HL-60/S4 treated with phorbol 12-myristate 13-acetate at 8.2 ng/mL for 4 days and 3 days (cell line): Measurements from ENCODE around the gene PIEZO2.
"Not testable (repeated sequence)": the region's sequence is repeated elsewhere in the genome, so short reads cannot be mapped to it uniquely, and the experiment has no call there.

Source experiments
- in situ Hi-C: fragments of 300-500 bp; cut with MboI; formaldehyde crosslinking; loops from 2 replicates; pipeline ENCODE4 v1.15.0; 2022; ENCODE audit warnings: low sequenced_read_pairs

PIEZO2 gene

DNA sequence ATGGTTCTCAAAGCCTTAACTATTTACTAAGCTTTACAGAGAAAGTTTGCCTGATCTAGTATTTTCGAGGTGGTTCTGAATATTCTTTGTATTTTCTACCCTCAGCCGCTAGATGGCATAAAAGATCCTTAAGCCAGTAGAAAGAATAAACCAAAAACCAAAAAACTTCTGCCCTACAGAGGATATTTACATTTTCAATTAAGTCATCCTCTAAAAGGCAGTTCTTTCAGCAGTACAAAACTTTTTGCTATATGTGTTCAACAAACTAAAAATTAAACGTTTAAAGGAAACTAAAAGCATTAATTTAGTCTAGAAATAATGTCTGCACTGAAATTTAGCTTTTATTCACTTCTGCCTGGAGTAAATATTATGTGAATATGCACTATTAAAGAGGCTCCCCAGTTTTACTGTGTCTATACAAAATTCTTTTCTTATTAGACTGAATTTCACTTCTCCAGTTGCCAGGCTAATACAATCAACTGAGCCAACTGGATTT, 297.5 kb downstream of the PIEZO2 start:
- in situ Hi-C loops = no loop called here

DNA sequence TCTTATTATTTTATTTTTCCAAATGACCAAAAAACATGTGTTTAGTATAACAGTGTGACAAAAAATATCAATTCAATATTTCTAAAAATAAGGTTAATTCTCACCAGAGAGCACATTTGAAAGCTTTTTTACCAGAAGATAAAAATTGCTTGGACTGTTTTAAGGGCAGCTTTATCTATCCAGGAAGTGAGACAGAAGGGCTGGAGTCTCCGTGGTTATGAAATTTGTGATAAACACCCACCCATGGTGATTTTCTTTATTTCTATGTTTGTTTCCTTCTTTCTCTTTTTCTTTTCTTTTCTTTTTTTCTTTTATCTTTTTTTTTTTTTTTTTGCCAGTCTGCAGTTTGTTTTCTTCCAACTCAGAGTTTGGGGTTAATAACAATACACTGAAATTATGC, 298.5 kb downstream of the PIEZO2 start:
- in situ Hi-C loops = no loop called here

DNA sequence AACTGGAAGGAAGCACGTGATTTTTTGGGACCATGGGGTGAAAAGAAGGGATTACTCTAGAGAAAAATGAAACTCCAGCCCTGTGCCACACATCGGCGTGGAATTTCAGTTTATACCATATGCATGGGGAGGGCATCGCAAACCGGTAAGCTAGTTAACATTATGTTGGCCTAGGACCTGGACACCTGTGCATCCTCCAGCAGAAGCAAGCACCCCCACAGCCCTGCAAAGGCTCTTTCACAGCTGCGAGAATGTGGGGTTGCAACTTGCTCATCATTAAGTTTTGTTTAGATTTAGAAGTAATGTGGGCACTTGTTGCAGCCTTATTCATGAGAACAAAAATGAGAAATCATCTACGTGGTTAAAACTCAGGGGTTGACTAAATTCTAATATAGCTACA, 299.2 kb downstream of the PIEZO2 start:
- in situ Hi-C loops = no loop called here

DNA sequence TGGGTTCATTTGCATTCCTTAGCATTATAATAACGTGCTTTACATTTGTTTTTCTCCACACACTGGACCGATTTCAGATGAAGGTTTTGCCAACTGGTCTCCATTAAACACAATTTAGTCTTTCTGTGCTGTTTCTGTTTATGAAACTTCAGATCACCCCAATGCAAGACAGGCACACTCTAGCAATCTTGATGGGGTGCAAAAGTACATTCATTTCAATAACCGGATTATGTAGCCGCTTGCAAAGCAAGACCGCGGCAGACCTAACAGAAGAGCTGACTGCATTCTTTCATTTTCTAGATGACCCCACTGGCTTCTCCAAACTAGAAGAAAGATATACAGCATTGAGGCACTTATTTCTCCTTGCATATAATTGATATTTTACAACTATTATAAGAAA, 301.5 kb downstream of the PIEZO2 start:
- in situ Hi-C loops = no loop called here

DNA sequence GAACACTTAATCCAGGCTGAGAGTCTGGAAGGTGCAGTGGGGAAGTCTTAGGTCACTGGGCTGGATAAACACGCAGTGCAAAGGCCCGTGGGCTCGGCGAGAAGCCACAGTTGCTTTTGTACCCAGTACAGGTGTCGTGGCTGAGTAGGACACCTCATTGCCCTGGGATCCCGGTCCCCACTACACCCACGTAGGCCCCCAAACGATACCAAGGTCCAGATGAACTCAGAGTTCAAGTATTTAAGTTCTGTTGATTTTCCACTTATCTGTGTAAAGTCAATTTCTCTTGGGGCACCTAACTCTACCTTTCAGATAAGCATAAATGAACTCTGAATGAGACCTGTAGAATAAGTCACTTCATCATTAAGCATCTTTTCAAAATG, 302.0 kb downstream of the PIEZO2 start:
- in situ Hi-C loops = no loop called here

DNA sequence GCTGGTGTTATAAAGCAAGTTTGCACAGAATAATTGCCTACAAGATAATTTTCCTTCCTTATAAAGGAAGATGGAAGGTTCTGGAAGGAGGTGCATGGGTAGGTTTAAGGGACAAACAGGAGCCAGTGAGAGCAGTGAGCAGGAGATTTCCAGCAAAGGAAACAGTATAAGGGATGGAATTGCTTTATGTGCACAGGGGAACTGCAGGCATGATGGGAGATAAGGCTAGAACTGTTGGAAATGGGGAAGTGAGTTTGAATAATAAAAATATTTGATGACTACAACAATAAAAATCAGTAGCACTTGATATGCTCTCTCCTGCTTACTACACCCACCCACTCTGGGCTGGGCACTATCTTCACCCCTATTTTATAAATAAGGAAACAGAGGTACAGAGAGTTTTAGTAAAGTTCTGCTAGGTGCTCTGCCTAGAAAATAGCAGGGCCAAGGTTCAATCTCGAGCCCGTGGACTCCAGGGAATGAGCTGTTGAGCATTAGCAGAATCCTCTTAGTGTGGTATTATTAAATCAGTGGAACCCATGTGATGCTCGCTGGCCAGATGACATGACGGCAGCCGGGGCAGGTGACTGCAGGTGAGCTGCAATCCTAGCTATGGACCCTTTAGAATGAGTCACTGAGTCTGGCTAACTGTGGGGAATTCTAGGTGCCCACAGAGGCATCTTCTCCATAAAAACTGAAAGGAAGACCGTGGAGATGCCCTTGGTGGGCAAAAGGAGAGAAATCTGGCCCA, 302.5 kb downstream of the PIEZO2 start:
- in situ Hi-C loops = no loop called here

DNA sequence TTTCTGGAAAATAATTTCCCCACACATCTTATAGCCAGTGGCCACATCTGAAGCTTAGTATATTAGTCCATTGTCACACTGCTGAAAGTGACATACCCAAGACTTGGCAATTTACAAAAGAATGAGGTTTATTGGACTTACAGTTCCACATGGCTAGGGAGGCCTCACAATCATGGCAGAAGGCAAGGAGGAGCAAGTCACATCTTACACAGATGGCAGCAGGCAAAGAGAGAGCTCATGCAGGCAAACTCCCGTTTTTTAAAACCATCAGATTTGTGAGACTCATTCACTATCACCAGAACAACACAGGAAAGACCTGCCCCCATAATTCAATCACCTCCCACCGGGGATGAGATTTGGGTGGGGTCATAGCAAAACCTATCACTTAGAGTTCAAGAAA, 303.3 kb downstream of the PIEZO2 start:
- in situ Hi-C loops = not testable (repeated sequence)

DNA sequence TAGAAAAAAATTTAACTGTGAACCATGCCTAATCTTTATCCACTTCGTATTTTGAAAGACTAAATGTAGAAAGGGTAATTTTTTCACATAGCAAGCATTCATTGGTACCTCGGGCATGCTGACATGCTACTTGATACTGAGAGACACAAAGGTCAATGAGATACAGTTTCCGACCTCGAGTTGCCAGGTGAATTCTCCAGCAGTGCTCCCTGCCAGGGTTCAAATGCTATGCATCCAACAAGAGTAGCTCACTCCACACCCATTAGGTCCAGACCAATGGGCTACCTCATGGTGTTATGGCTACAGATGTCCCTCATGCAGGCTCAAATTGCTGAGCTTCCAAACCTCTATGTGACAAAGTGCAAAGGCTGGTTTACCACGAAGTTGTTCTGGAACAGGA, 305.8 kb downstream of the PIEZO2 start:
- in situ Hi-C loops = no loop called here

DNA sequence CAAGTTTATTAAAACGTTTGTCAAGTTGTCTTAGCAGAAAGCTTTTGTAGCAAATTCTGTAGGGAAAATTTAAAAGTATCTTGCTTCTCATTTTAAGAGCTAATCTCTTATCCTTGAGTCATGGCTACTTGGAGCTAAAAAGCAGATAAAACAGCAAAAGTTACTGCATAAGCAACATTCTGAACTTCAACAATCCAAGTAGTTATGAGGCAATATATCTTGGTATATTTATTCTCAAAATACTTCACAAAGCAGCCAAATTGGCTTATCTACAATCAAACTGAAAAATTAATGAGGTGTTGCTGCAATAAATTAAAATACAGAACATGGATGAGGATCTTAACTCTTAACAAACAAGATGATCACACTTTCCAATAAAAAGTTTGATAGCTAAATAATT, 306.5 kb downstream of the PIEZO2 start:
- in situ Hi-C loops = no loop called here

DNA sequence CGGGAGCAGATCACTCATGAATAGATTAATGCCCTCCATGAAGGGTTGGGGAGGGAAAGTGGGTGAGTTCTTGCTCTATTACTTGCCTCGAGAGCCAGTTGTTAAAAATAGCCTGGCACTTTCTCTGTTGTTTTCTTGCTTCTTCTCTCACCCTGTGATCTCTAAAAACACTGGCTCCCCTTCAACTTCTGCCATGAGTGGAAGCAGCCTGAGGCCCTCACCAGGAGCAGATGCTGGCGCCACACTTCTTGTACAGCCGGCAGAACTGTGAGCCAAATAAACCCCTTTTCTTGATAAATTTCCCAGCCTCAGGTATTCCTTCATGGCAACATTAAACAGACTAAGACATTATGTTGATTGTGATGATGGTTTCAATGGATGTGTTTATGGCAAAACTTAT, 307.0 kb downstream of the PIEZO2 start:
- in situ Hi-C loops = no loop called here

DNA sequence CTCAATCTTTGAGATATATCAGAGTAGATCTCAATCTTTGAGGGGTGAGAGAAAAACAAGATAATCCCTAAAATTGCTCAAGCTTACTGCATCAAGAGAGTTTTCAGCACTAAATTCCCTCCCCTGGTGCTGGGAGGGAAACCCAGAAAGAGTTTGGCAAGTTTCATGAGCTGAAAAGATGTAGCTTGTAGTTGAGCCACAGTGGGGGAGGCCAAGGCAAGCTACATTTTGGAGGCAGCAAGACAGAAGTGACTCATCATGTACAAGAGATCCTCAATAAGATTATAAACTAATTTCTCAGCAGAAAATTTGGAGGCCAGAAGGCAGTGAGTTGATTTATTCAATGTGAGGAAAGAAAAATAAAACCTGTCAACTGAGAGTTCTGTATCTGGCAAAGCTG, 308.2 kb downstream of the PIEZO2 start:
- in situ Hi-C loops = no loop called here

DNA sequence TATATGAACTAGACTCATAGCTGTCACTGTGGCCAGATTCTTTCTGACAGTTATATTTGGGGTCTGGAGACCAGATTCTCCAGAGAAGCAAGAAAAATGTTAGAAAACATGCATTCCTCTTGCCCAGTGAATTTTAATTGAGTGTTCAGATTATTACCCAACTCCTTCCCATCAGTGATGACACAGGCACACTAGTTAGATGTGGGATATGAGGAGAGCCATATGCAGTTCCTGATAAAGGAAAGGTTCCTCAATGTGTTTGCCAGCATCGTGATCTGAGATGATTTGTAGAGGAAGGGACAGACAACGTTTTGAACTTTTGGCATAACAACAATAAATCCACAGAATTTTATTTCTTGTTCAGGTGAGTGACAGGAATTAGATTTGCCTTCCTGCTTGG, 308.6 kb downstream of the PIEZO2 start:
- in situ Hi-C loops = no loop called here

DNA sequence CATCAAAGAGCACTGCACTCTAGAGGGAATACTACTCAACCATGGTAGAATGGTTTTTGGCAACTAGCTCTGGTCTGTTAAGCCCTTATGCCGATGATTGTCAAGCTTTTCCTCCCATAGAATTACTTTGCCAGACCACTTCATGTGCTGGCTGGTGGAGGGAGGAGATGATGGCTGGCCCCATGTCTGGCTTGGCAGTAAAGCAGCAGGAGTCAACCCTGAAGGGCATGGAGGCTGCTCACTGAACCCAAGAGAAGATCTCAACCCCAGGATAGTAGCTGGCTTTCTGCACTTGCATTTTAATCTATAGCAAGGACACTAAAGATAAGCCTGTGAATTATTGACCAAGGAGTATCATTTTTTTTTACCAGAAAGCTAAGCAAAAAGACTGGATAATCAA, 309.9 kb downstream of the PIEZO2 start:
- in situ Hi-C loops = no loop called here

DNA sequence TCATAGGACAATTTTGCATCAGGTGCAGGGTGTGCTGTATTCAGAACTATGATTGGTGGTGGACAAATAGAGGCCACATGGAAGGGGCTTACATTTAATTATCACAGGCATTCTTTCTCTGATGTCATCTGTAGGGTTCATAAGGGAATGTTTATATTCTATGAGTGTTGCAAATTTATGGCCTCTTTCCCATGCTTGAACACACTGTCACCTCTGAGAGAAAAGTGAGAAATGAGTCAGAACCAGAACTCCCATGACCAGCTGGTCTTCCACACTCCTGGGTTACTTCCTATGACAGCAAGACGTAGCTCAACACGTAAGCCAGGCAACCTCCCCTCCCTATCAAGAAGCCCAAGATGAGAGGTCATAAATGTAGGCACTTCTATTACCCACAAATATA, 310.8 kb downstream of the PIEZO2 start:
- in situ Hi-C loops = no loop called here

DNA sequence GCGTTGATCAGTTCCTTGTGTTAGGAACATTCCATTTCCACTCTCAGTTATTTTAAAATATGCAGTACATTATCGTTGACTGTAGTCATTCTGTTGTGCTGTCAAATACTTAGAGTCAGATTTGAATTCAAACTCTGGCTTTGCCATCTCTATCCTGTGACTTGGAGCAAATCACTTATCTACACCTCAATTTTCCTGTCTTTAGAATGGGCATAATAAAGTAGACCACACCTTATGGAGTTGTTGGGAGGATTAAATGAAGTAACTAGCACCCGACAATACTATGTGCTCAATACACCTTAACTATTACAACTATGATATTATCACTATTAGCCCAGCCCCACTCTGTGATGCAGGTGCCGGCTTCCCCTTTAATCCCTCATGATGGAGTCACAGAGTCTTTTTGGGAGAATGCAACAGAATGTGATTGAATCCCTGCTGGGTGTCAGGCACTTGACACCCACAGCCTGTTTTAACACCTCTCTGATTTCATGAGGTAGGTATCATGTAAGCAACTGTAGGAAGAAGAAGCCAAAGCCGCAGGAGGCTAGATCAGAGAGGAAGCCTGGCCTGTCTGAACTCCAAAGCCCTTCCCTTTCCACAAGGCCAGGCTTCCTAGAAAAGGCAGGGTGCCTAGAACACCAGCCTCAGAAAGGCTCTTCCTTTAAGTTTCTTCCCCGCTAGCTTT, 315.1 kb downstream of the PIEZO2 start:
- in situ Hi-C loops = no loop called here

DNA sequence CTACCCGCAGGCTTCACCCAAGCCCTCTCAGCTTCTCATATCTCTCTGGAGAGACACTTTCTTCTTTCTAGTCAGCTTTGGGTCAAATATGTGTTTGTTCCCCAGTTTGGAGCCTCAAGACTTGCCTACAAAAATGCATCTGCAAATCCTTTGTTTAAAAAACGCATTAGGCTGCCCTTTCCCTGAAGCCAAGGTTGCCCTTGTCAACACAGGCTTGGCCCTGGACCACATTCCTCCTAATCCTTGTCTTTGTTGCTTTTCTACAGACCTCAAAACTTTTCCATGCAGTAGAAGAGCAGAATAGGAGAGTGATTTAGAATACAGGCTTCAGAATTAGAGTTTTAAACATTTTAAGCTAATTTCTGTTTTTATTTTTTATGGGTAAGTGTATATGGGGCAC, 315.7 kb downstream of the PIEZO2 start:
- in situ Hi-C loops = no loop called here

DNA sequence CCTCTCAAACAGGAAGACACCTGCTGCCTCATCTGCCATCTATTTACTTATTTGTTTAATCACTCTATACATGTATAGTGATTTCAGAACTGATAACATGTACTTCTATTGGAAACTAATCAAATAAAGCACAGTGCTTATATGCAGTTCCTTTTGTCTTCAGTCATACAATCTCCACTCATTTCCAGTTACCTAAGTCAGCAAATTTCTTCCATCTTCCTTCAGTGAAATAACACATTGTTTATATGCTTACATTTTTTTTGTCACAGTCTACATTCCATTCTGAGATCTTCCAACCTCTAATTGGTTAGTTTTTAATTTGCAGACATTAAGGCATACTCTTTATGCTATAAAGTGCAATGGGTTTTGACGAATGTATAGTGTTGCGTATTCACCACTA, 323.0 kb downstream of the PIEZO2 start:
- in situ Hi-C loops = no loop called here

DNA sequence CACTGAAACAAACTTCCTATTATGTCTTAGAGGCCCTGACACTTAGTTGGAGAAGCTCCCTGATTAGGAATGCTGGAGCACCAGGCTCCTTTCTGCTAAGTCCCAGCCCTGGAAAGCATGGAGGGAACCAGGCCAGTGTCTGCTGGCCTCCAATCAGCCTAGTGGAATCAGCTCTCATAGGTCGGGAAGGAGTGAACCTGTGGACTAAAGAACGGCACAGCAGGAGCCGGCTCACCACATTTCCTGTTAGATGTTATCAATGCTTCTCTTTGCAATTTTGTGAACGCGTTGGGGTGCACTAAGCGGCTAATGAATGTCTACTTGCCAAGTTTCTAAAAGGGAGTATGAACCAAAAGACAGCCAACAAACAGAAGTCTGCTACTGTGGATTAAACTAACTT, 326.9 kb downstream of the PIEZO2 start:
- in situ Hi-C loops = no loop called here

DNA sequence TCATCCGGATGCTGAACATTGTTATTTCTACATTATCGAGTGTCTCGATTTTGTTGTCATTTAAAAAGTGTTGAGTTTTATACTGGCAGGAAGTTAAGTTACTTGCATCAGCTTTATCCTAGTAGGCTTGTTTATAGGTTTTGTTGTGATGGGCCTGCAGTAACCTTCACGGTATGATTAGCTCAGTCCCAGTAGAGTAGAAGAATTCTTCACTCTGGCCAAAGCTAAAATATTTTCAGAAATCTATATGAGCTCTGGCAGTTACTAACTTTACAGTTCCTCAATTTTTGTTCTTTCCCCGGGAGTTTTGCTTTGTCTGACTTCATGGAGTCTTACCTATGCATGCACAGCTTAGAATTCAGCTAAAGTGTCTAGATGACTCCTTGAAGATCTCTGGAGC, 328.7 kb downstream of the PIEZO2 start:
- in situ Hi-C loops = no loop called here

DNA sequence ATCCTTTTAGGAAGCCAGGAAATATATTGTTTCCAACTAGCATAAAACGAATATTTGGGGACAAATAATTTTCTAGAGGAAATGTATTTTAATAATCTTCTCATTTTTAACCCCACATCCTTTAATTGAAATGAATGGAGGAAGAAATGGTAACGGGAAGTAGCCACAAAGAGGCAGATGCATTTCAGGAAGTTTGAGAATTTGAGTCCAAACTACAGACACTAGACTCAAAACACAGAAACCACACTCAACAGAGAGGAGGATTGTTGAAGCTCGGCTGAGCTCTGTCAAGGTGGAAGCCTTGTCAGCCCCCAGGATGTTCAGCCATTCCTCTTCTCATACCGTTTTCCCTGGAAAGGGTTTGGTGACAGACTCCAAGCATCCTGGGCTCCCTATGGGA, 335.0 kb downstream of the PIEZO2 start:
- in situ Hi-C loops = no loop called here

DNA sequence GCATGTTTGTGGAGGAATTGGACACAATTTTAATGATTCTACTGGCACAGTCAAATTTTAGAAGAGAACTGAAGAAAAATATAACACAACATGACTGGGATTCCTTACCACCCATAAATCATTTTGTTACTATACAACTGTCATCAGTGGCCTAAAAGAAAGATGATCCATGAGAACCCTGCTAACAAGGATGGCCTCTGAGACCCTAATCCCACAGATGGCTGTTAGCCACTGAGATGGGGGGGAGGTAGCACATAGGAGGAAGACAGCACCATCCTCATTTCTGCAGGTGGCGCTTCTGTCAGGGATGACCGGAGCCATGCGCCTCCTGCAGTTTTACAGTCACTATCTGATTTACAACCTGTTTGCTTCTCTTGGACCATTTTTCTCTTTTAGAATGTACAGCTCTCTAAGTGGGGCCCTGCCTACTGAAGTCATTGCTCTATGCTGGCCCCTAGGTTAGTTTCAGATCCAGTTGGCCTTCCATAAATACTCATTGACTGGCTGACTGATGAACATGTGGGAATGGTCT, 343.7 kb downstream of the PIEZO2 start:
- in situ Hi-C loops = no loop called here

DNA sequence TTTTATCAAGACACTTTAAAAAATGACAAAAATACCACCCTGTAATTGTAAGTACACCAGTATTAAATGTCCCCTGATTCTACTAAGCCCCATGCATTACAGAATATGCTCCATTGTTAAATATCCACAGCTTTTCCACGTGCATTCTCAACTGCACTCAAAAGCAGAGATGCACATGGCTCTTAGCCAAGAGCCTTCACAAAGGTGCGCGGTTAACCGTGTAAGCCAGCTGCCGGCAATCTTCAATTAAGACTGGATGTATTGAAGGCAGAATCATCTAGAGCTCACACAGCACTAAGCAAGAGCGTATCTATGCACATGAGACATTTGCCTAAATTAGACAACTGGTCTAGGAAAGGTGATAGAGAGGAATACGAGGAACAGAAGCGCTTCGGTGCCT, 345.2 kb downstream of the PIEZO2 start:
- in situ Hi-C loops = no loop called here
